D721Med (cell line): ENCODE measurements around the gene CCDC9.
A peak's percentile ranks its signal among the peaks of the same experiment; 100 is the strongest.

Source experiments
- DNase-seq: peaks from one replicate; pipeline ENCODE4 v3.0.0; 2011; ENCODE audit warnings: low spot score; ENCODE audit not compliant: insufficient read length
- FAIRE-seq: peaks from 2 replicates; lab custom pipeline; 2011; peaks lifted over from hg19 to GRCh38; lab: Jason Lieb, UNC
- CTCF ChIP-seq: IDR thresholded peaks from 2 replicates; pipeline ENCODE4 v1.5.1; 2012; ENCODE audit warnings: mild to moderate bottlenecking, control low read depth; ENCODE audit not compliant: insufficient read depth; ENCODE audit errors: missing control alignments

The CCDC9 gene

GRCh38 chr19:47229676-47230053 is 26.7 kb upstream of the CCDC9 start:
- DNase-seq = no peak
- no peak for TF ChIP-seq CTCF
- FAIRE-seq = no peak

DNA sequence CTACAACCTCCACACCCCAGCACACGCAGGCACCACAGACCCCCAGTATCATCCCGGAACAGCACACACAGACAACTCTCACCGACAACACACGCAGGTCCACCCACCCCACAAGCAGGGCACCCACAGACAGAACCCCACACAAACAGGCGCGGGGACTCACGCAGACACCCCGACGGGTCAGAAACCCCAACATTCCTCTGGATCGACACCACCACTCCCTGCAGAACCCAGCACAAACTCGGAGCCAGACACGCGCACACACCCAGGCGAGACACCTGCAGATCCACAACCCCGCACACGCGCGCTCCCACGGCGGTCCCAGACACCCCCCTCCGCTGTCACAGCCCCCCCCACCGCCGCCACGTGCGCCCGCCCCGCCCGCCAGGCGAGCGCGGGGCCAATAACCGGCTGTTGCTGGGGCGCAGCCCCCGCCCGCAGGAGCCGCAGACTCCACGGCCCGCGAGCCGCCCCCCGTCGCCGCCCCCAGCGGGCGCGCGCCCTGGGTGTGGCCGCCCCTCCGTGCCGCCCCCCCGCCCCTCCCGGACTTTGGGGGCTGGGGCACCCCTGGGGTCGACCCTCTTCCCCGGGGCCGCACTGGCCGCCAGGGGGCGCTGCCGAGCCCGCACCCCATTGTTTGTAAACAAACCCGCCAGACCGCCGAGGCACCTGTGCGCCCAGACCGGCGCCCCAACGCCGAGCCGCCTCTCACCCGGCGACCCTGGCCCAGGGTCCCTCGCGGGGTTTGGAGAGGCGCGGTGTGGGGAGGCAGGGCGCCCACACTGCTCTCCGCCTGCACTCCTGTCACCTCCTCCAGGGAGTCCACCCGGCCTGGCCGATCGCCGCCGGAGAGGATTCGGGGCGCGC is 26.0 kb upstream of the CCDC9 start:
- TF ChIP-seq CTCF = peak; percentile 57
- no peak for DNase-seq
- FAIRE-seq = no peak

DNA sequence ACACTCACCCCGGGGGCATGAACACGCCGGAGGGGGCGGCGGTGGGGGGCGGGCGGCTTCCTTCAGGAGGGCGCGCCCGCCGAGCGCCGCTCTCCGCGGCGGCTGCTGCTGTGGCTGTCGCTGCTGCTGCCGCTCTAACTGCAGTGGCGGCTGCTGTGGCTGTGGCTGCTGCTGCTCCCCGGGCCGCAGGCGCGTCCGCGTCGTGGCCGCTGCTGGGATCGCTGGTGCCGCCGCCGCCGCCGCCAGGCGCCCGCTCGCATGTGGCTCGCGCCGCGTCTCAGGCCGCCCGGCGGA is 25.5 kb upstream of the CCDC9 start, which contains the start of gene BBC3:
Gene BBC3 (minus strand): TSS at position 279 of the 294 bp plus-strand sequence. CDS start 2,768 bp downstream, outside the sequence.
- no peak for FAIRE-seq
- TF ChIP-seq CTCF = no peak
- no peak for DNase-seq

DNA sequence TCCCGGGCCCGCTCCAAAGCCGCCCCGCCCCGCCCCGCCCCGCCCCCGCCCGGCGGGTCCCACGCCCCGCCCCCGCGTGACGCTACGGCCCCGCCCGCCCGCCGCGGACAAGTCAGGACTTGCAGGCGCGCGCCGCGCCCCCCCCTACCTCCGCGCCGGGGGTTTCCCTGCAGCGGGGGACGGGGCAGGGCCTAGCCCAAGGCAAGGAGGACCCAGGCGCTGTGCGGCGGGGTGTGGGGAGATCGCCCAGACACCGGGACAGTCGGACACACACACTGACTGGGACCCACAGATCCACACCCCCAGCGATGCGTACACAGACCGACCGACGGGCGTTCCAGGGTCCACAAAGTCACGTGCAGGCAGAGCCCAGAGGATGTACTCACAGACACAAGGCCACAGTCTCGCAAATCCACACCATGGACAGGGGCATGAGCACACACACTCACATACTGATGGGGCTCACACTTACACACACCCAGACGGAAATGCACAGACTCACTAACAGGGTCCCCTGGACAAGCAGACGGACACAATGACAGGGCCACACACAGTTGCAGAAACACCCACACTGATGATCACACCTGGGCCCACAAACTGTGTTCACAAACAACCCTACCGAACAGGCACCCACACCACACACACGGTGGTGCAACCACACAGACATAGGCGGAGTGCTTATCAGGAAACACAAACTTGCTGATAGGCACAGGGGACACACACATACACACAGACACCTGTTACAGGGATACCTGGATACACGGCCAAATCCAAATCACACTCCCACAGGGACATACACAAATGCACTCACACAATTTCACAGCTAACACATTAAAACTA is 24.9 kb upstream of the CCDC9 start:
- DNase-seq (peak; percentile 65), FAIRE-seq (no peak)
- no peak for TF ChIP-seq CTCF

GRCh38 chr19:47232422-47233211 is 23.7 kb upstream of the CCDC9 start:
- no peak for DNase-seq
- FAIRE-seq = no peak
- no peak for TF ChIP-seq CTCF

DNA sequence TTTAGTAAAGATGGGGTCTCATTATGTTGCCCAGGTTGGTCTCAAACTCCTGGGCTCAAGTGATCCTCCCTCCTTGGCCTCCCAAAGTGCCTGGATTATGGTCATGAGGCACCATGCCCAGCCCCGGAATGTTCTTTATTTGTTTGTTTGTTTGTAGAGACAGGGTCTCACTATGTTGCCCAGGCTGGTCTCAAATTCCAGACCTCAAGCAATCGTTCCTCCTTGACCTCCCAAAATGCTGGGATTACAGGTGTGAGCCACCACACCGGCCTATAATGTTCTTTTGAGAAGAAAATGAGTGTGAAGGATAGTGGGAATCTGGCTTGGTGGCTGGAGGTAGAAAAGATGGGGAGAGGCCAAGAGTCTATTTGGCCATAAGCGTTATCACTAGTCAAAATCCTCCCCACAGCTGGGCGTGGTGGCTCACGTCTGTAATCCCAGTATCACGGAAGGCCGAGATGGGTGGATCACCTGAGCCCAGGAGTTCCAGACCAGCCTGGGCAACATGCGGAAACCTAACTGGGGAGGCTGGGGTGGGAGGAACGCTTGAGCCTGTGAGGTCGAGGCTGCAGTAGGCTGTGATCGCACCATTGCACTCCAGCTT is 20.2 kb upstream of the CCDC9 start:
- no peak for DNase-seq
- no peak for TF ChIP-seq CTCF
- FAIRE-seq = no peak
